ENCODE data around the gene RSAD2. TPM values are rescaled to one million over a fixed set of nuclear protein-coding genes. Genes with fewer than 3 reads are reported as not detected.

The RSAD2 gene
- total and polyA plus RNA-seq, 9 of the 15 experiments (the other 6 are each of a cell fraction or from before 2014, with no cell fraction given): 0.15 to 1.4 (median 0.28) TPM

DNA sequence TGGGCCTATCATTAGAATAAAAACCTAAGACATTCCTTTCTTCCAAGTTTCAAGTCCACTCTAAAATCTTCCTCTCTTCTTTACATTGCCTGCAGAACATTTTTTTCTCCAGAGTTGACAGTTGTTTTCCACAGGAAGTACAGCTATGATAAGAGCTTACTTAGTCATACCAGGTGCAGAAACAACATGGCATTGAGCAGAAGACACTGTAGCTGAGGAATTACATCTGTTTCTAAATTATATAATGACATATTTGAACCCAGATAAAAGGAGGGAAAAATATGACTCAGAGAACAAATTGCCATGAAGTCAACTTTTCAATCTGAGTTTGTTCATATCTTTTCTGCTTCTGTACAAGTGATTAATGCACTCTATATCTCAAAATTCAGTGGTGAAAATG is 42.1 kb upstream of the RSAD2 start (continued):
- TF ChIP-seq MGA (IDR thresholded peaks at IDR 0.05) (0 out of 2 replicates have a peak, but pooled peaks have one; percentile 15), MAFG (tag; conservative IDR thresholded peaks at IDR 0.05) (0 out of 2 replicates have a peak, but pooled peaks have one; percentile 13), NCOR1 (IDR thresholded peaks at IDR 0.05) (0 out of 2 replicates have a peak, but pooled peaks have one; percentile 14), MTA2 (IDR thresholded peaks at IDR 0.05; ENCODE audit: low read depth) (no peak), SMARCC2 (IDR thresholded peaks at IDR 0.05; ENCODE audit: low read depth) (peak; percentile 35; the same call in 1 of the 2 replicates), ZNF384 (IDR thresholded peaks at IDR 0.05; ENCODE audit: low read depth, low read length) (peak; percentile 78), JUND (IDR thresholded peaks at IDR 0.05; ENCODE audit: borderline replicate concordance, low read depth, low read length) (peak; percentile 70; the same call in 1 of the 2 replicates), JUND (tag; IDR thresholded peaks at IDR 0.05; ENCODE audit: borderline replicate concordance, low read depth, low read length) (peak; percentile 78; the same call in 2 of the 3 replicates), ARID1B (IDR thresholded peaks at IDR 0.05) (peak; percentile 76), ATF1 (CRISPR knock-in tag; IDR thresholded peaks at IDR 0.05) (no peak), ATF1 (tag; IDR thresholded peaks at IDR 0.05) (no peak)
- TF ChIP-seq, protein P1, sequence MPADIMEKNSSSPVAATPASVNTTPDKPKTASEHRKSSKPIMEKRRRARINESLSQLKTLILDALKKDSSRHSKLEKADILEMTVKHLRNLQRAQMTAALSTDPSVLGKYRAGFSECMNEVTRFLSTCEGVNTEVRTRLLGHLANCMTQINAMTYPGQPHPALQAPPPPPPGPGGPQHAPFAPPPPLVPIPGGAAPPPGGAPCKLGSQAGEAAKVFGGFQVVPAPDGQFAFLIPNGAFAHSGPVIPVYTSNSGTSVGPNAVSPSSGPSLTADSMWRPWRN (IDR thresholded peaks at IDR 0.05; ENCODE audit: low read depth): no peak
